ENCODE data around the gene UST.
"Not testable (repeated sequence)": the region's sequence is repeated elsewhere in the genome, so short reads cannot be mapped to it uniquely, and the experiment has no call there.

DNA sequence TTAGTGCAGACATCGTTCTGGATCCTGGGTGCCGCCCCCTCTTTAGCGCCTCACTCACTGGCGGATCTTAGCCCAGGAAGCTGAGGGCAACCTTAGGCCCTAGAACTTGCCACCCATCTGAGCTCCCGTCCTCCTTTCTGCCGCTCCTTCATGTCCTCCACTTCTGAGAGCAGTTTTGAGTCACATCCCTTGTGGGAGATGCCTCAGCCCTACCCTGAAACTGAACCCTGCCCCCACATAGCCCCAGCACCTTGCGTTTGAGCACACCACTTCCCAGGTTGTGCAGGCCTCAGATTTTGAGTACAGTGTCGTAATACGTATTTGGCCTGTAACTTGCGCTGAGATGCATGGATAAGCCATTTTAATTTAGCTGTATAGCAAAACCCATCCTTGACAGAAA, 169.7 kb downstream of the UST start:
- TF ChIP-seq CTCF (conservative IDR thresholded peaks at IDR 0.05; ENCODE audit: low read length); EZH2phosphoT487 (IDR thresholded peaks at IDR 0.05; ENCODE audit: borderline replicate concordance, low read depth, low read length): not testable (repeated sequence)

Data from OCI-LY7 (cell line).